ENCODE measurements around the gene ELF1. TPM values are rescaled to one million over a fixed set of nuclear protein-coding genes. Genes with fewer than 3 reads are reported as not detected.

Gene ELF1
- polyA plus RNA-seq, 2 of the 4 experiments (the other 2 are of a cell fraction): 24.9 to 45.0 TPM

GRCh38 chr13:40968416-40969000 lies 50.6 kb downstream of the ELF1 start:
- peaks cover 34% of the 10 kb centered on the region for H3K4me1 ChIP-seq
- H3K4me3 ChIP-seq: no peak overlapping the region
- ChIA-PET POLR2A (no interaction called here), CTCF (no interaction called here)
- no peak for TF ChIP-seq ELK1 (IDR thresholded peaks at IDR 0.05; ENCODE audit: low read depth, low read length)
- TF ChIP-seq HDAC2 (IDR thresholded peaks at IDR 0.05): no peak
- no peak for TF ChIP-seq HMGXB4 (CRISPR knock-in tag; IDR thresholded peaks at IDR 0.05; ENCODE audit: borderline replicate concordance)
- no peak for TF ChIP-seq E2F6 (IDR thresholded peaks at IDR 0.05; ENCODE audit: borderline replicate concordance, low read depth)
- no peak for TF ChIP-seq JUN (IDR thresholded peaks at IDR 0.05)
- TF ChIP-seq CBX2 (IDR thresholded peaks at IDR 0.05; ENCODE audit: borderline replicate concordance, low read depth): no peak
- TF ChIP-seq RARB (CRISPR knock-in tag; IDR thresholded peaks at IDR 0.05): no peak
- TF ChIP-seq NR3C1 (IDR thresholded peaks at IDR 0.05): no peak
- TF ChIP-seq NFE2L2 (conservative IDR thresholded peaks at IDR 0.05; ENCODE audit: low read length): no peak
- no peak for TF ChIP-seq USF2 (IDR thresholded peaks at IDR 0.05)
- no peak for TF ChIP-seq FOSB (CRISPR knock-in tag; IDR thresholded peaks at IDR 0.05)
- TF ChIP-seq RFX5 (IDR thresholded peaks at IDR 0.05): no peak
- TF ChIP-seq FOSL2 (IDR thresholded peaks at IDR 0.05): no peak
- TF ChIP-seq FOSL2 (CRISPR knock-in tag; IDR thresholded peaks at IDR 0.05): no peak
- TF ChIP-seq EHMT2 (IDR thresholded peaks at IDR 0.05; ENCODE audit: low read depth): no peak
- no peak for TF ChIP-seq ESRRA (IDR thresholded peaks at IDR 0.05; ENCODE audit: borderline replicate concordance, low read length)
- TF ChIP-seq ZNF302 (CRISPR knock-in tag; IDR thresholded peaks at IDR 0.05): no peak
- TF ChIP-seq KDM5A (IDR thresholded peaks at IDR 0.05): no peak
- TF ChIP-seq CEBPB (IDR thresholded peaks at IDR 0.05): no peak
- H3K9me3 ChIP-seq: no peaks in the 10 kb centered on the region
- no peak overlapping the region for H3K4me2 ChIP-seq
- WGBS (ENCODE audit: missing lambda C conversion rate): 93% methylated on average over 2 of the region's 2 CpGs
- ATAC-seq: no peak
- H3K27ac ChIP-seq: no peak overlapping the region
- FAIRE-seq: no peak
- no peak for DNase-seq (ENCODE audit: low read depth in 1 of 2, low spot score in 1 of 2)

GRCh38 chr13:40966298-40966697 lies 52.8 kb downstream of the ELF1 start:
- Histone ChIP-seq H3K4me1 (peaks cover 19% of the 10 kb centered on the region), H3K27ac (no peak overlapping the region), H3K9me3 (no peaks in the 10 kb centered on the region), H3K4me3 (no peak overlapping the region), H3K4me2 (no peak overlapping the region)
- FAIRE-seq: no peak
- ATAC-seq: no peak
- TF ChIP-seq JUN (IDR thresholded peaks at IDR 0.05) (no peak), HDAC2 (IDR thresholded peaks at IDR 0.05) (no peak), FOSB (CRISPR knock-in tag; IDR thresholded peaks at IDR 0.05) (no peak), TFCP2L1 (CRISPR knock-in tag; IDR thresholded peaks at IDR 0.05) (no peak), POLR2A (IDR thresholded peaks at IDR 0.05; ENCODE audit: low read length) (no peak)
- DNase-seq (ENCODE audit: low read depth in 1 of 2, low spot score in 1 of 2): no peak
- 89% methylated on average over 3 of the region's 3 CpGs for WGBS (ENCODE audit: missing lambda C conversion rate)
- POLR2A ChIA-PET: no interaction called here
- CTCF ChIA-PET: interaction anchor here (1.1 kb wide), 1 partner anchor 8 kb away, joined by 6 read pairs; no protein-coding TSS in a partner anchor

GRCh38 chr13:40963927-40964326 lies 55.2 kb downstream of the ELF1 start:
- WGBS (ENCODE audit: missing lambda C conversion rate): 88% methylated on average over 1 of the region's 1 CpG
- Histone ChIP-seq H3K4me3 (no peak overlapping the region), H3K4me2 (no peak overlapping the region), H3K27ac (no peak overlapping the region), H3K4me1 (peaks cover 12% of the 10 kb centered on the region), H3K9me3 (no peaks in the 10 kb centered on the region)
- TF ChIP-seq ZFP36 (IDR thresholded peaks at IDR 0.05; ENCODE audit: borderline replicate concordance, partially characterized antibody) (no peak), FOSL2 (IDR thresholded peaks at IDR 0.05) (no peak), FOSL2 (CRISPR knock-in tag; IDR thresholded peaks at IDR 0.05) (peak; percentile 77)
- POLR2A ChIA-PET: no interaction called here
- peak; percentile 12 to 23 for DNase-seq (ENCODE audit: low read depth in 1 of 2, low spot score in 1 of 2)
- CTCF ChIA-PET: no interaction called here
- FAIRE-seq: no peak
- ATAC-seq: peak in 1 of 2 experiments; percentile 44; a peak in 1 of 6 replicates
